IPS DF 4.7 (cell line): ENCODE results near the gene MEOX2.

Source experiments
- DNase-seq: peaks from one replicate; pipeline ENCODE4 v3.0.0-alpha.2; 2013; ENCODE audit warnings: low spot score; ENCODE audit errors: extremely low read depth

Gene MEOX2

GRCh38 chr7:15561835-15562234 is 124.6 kb downstream of the MEOX2 start, which contains the start of gene AGMO:
TSS of gene AGMO (minus strand) at chr7:15562015.
- DNase-seq, result no peak
